Measurements from ENCODE around the gene HIGD1B. TPM values are rescaled to one million over a fixed set of nuclear protein-coding genes. Genes with fewer than 3 reads are reported as not detected.

Gene HIGD1B
- total RNA-seq, 2 experiments from 2014 or later: not detected

GRCh38 chr17:44894642-44895041 is 47.0 kb downstream of the HIGD1B start:
- no peak for TF ChIP-seq EZH2phosphoT487 (IDR thresholded peaks at IDR 0.05; ENCODE audit: borderline replicate concordance, low read depth, low read length)
- peak; percentile 63 for TF ChIP-seq CTCF (conservative IDR thresholded peaks at IDR 0.05; ENCODE audit: low read length)
- H3K79me2 ChIP-seq (ENCODE audit: insufficient read depth, low read depth, low read length): peaks cover 76% of the 10 kb centered on the region
- H3K9me3 ChIP-seq (ENCODE audit: low read length): no peaks in the 10 kb centered on the region
- intact Hi-C loops (cut with micrococcal nuclease; ENCODE audit: unreplicated experiment): no loop called here
- H3K4me3 ChIP-seq (ENCODE audit: low read depth, low read length, poor library complexity, severe bottlenecking): no peak overlapping the region
- BruUV-seq (replicated peaks): no TSS peak
- peaks cover 11% of the 10 kb centered on the region; the same call in 1 of the 2 replicates for H4K20me1 ChIP-seq (ENCODE audit: insufficient read depth, low read length)
- ChIA-PET POLR2A (interaction anchor here (0.7 kb wide), 1 partner anchor 127 kb away, joined by 5 read pairs; no protein-coding TSS in a partner anchor), CTCF (ENCODE audit: unreplicated experiment) (no interaction called here)
- DNase-seq (ENCODE audit: low spot score): no peak
- no peak overlapping the region for H3K27ac ChIP-seq (ENCODE audit: low read depth, low read length, poor library complexity, severe bottlenecking)
- no peak overlapping the region for H3K4me2 ChIP-seq (ENCODE audit: low read length)
- H3K4me1 ChIP-seq (ENCODE audit: insufficient read depth, low read length, poor library complexity, severe bottlenecking): peaks cover 10% of the 10 kb centered on the region
- peaks cover 58% of the 10 kb centered on the region for H3K36me3 ChIP-seq (ENCODE audit: insufficient read depth, low read length)
- H2AFZ ChIP-seq (ENCODE audit: low read length): no peak overlapping the region
- no peaks in the 10 kb centered on the region for H3K9me2 ChIP-seq (ENCODE audit: insufficient read depth, low read length)

GRCh38 chr17:44898768-44899073 is 51.0 kb downstream of the HIGD1B start:
- Histone ChIP-seq H3K79me2 (ENCODE audit: insufficient read depth, low read depth, low read length) (peaks cover 49% of the 10 kb centered on the region), H3K36me3 (ENCODE audit: insufficient read depth, low read length) (peaks cover 26% of the 10 kb centered on the region), H3K4me2 (ENCODE audit: low read length) (peak overlapping the region; percentile 88), H3K27ac (ENCODE audit: low read depth, low read length, poor library complexity, severe bottlenecking) (peak overlapping the region; percentile 52), H3K4me3 (ENCODE audit: low read depth, low read length, poor library complexity, severe bottlenecking) (peak overlapping the region; percentile 95), H2AFZ (ENCODE audit: low read length) (peak overlapping the region; percentile 70), H3K9me3 (ENCODE audit: low read length) (no peaks in the 10 kb centered on the region), H3K9me2 (ENCODE audit: insufficient read depth, low read length) (no peaks in the 10 kb centered on the region), H4K20me1 (ENCODE audit: insufficient read depth, low read length) (0 out of 2 replicates have a peak, but pooled peaks cover 7% of the 10 kb centered on the region), H3K4me1 (ENCODE audit: insufficient read depth, low read length, poor library complexity, severe bottlenecking) (peaks cover 18% of the 10 kb centered on the region)
- TF ChIP-seq EZH2phosphoT487 (IDR thresholded peaks at IDR 0.05; ENCODE audit: borderline replicate concordance, low read depth, low read length) (no peak), CTCF (conservative IDR thresholded peaks at IDR 0.05; ENCODE audit: low read length) (no peak)
- intact Hi-C loops (cut with micrococcal nuclease; ENCODE audit: unreplicated experiment): loop anchor here (2.0 kb wide), 1 partner anchor 48 kb away; the partner anchor contains the start of gene KIF18B
- POLR2A ChIA-PET: interaction anchor here (0.5 to 1.2 kb wide), 3 partner anchors 174 to 1343 kb away, joined by 3 to 5 read pairs (median 4); no protein-coding TSS in a partner anchor
- BruUV-seq (replicated peaks): TSS peak; percentile 92
- CTCF ChIA-PET (ENCODE audit: unreplicated experiment): interaction anchor here (0.9 kb wide), 1 partner anchor 9 kb away, joined by 4 read pairs; no protein-coding TSS in a partner anchor
- DNase-seq (ENCODE audit: low spot score): no peak

- Histone ChIP-seq H3K9me3 (ENCODE audit: low read length) (no peaks in the 10 kb centered on the region), H3K4me3 (ENCODE audit: low read depth, low read length, poor library complexity, severe bottlenecking) (peak within 1 kb of the TSS; percentile 95), H3K36me3 (ENCODE audit: insufficient read depth, low read length) (peaks cover 20% of the 10 kb centered on the region), H3K79me2 (ENCODE audit: insufficient read depth, low read depth, low read length) (peaks cover 49% of the 10 kb centered on the region), H3K27ac (ENCODE audit: low read depth, low read length, poor library complexity, severe bottlenecking) (peak within 1 kb of the TSS; percentile 52), H3K9me2 (ENCODE audit: insufficient read depth, low read length) (no peaks in the 10 kb centered on the region), H4K20me1 (ENCODE audit: insufficient read depth, low read length) (0 out of 2 replicates have a peak, but pooled peaks cover 7% of the 10 kb centered on the region), H3K4me1 (ENCODE audit: insufficient read depth, low read length, poor library complexity, severe bottlenecking) (peaks cover 18% of the 10 kb centered on the region), H2AFZ (ENCODE audit: low read length) (peak within 1 kb of the TSS; percentile 70), H3K4me2 (ENCODE audit: low read length) (peak within 1 kb of the TSS; percentile 88)
- CTCF ChIA-PET (ENCODE audit: unreplicated experiment): no interaction called here
- DNase-seq (ENCODE audit: low spot score): peak; percentile 93
- intact Hi-C loops (cut with micrococcal nuclease; ENCODE audit: unreplicated experiment): loop anchor here (2.0 kb wide), 1 partner anchor 48 kb away; the partner anchor contains the start of gene KIF18B
- POLR2A ChIA-PET: interaction anchor here (0.6 to 1.2 kb wide), 2 partner anchors 174 to 244 kb away, joined by 3 to 4 read pairs; no protein-coding TSS in a partner anchor
- TF ChIP-seq CTCF (conservative IDR thresholded peaks at IDR 0.05; ENCODE audit: low read length) (no peak), EZH2phosphoT487 (IDR thresholded peaks at IDR 0.05; ENCODE audit: borderline replicate concordance, low read depth, low read length) (no peak)
- no TSS peak for BruUV-seq (replicated peaks)
Observed at GRCh38 chr17:44899074-44899782, 51.5 kb downstream of the HIGD1B start, which contains the start of gene EFTUD2. Gene EFTUD2 (minus strand): TSS chr17:44899445. CDS start chr17:44894521, 4,924 bp downstream.

Measured in OCI-LY7 (cell line).